Ovary (tissue), 9 donors: Measurements from ENCODE around the gene TRIO. TPM values are rescaled to one million over a fixed set of nuclear protein-coding genes. Genes with fewer than 3 reads are reported as not detected.

ENCODE experiments used
- DNase-seq, 5 donors: peaks; one replicate each; pipeline ENCODE4 v3.0.0-alpha.2; 2019 to 2020
- H3K27ac ChIP-seq, 2 donors: fragments of 200-600 bp; one replicate each; pipeline versions ENCODE4 v1.5.1 to v1.8.0; 2019 to 2022
- H3K27me3 ChIP-seq: fragments of 200-600 bp; one replicate; pipeline ENCODE4 v1.8.0; 2022
- H3K36me3 ChIP-seq: fragments of 200-600 bp; sonication (generic); one replicate; pipeline ENCODE4 v1.5.1; 2019
- H3K4me1 ChIP-seq: one replicate; pipeline ENCODE4 v1.8.1; 2013; ENCODE audit warnings: mild to moderate bottlenecking, moderate library complexity; ENCODE audit not compliant: insufficient read depth
- H3K4me3 ChIP-seq: fragments of 200-600 bp; sonication (generic); one replicate; pipeline ENCODE4 v1.5.1; 2017
- H3K9me3 ChIP-seq, 2 donors: fragments of 200-600 bp in 1 of 2; sonication (generic) in 1 of 2; one replicate each; pipeline versions ENCODE4 v1.5.1 to v1.8.1; 2013 to 2019; ENCODE audit warnings: mild to moderate bottlenecking in 1 of 2, moderate library complexity in 1 of 2
- EP300 ChIP-seq: sonication (generic); formaldehyde crosslinking; IDR thresholded peaks from one replicate; pipeline ENCODE4 v1.6.1; 2017; ENCODE audit warnings: antibody characterized with exemption
- POLR2A ChIP-seq: fragments of 450-650 bp; IDR thresholded peaks from one replicate; pipeline ENCODE4 v1.6.1; 2017; ENCODE audit warnings: antibody characterized with exemption, mild to moderate bottlenecking, moderate library complexity
- WGBS, 3 donors: extraction: QIAGEN DNeasy Blood & Tissue Kit in 1 of 3; methylation state at CpG; one replicate each; pipeline versions ENCODE4 v1.1.5 to v1.1.7; 2013 to 2017; 5-methylcytosine and 5-hydroxymethylcytosine counted together
- intact Hi-C, 4 donors: fragments of 100-400 bp; cut with DNase I; formaldehyde crosslinking; loops; one replicate each; pipeline versions ENCODE4 v1.11.0 to v1.15.1; 2022 to 2023
- polyA plus RNA-seq, 2 donors: library from polyadenylated mRNA; stranded (reverse); fragments of 200-250 nt in 1 of 2; fragments of 350-450 nt in 1 of 2; fragmentation: Illumina TruSeq in 1 of 2; extraction: RNeasy Lipid Tissue Mini Kit (QIAGEN cat#74804) in 1 of 2; gene quantifications; one replicate each; pipeline ENCODE4 v1.2.3, GENCODE V29; 2013 to 2014
- total RNA-seq, 7 donors: library from RNA; depleted of rRNA in 2 of 7; stranded (reverse); fragments of >200 nt in 2 of 7; fragmentation: NEBNext Ultra II Directional in 3 of 7; extraction: Animal tissue kit (Norgen Biotek cat#: 25700) in 3 of 7; gene quantifications; one replicate each; pipeline versions ENCODE4 v1.1.0 to v1.2.4, GENCODE V29; 2016 to 2023
- TF ChIP-seq, protein P1 (sequence below), 3 donors: fragments of 450-650 bp in 2 of 3; fragments of 200-600 bp in 1 of 3; IDR thresholded peaks; one replicate each; pipeline versions ENCODE4 v1.5.1 to v1.8.0; 2016 to 2022; ENCODE audit warnings: antibody characterized with exemption in 3 of 3, mild to moderate bottlenecking in 1 of 3
- donor health status: DM: no; HTN: no; CAD: no; lungs with moderate emphysema.
- donor health status: DM: no; HTN: no; CAD: no.
- donor health status: Bipolar disorder and iron deficiency.
- donor health status: DM: yes; HTN: yes; CAD: no.
- donor health status: DM: no; HTN: no; CAD: no.
- donor health status: DM: yes; HTN: yes; CAD: no.

The TRIO gene
- total and polyA plus RNA-seq, 9 donors: 58.4 to 268 (median 125) TPM

DNA sequence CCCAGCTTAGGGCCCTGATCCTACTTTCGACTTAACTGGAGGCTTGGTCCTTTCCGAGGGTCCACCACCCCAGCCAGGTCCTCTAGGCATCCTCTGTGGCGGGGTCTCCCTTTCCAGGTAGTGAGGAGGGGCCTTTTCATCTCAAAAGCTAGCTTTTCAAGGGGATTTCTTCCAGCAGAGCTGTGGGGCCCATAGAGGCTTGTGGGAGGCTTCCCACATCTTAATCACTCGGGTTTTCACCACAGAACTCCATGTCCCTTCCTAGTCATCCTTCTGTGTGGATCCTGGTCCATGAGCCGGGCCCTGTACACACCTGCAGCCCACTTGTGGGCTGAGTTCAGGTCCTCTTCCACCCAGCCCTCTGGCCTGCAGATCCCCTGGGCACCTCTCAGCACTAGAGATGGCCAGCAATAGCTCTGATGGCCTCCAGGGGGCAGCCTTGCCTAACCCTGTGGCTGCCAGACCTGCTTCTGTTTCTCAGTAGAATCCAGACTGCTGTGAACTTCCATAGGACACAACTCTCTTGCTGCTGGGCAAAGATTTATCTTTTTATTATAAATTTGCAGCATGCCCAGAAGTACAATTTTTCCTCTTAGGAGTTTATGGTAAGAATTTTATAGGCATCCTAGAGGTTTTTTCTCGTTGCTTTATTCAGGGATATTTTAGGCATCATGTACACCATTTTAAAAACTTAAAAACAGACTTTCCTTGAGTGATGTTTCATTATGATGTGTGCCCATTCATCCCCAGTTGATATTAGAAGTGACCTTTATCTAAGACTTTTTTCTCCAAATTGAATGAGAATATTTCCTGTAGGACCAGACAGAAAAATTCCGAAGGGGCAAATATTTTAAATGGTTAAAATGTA lies 208.9 kb downstream of the TRIO start:
- no peak for TF ChIP-seq POLR2A
- TF ChIP-seq, protein P1, sequence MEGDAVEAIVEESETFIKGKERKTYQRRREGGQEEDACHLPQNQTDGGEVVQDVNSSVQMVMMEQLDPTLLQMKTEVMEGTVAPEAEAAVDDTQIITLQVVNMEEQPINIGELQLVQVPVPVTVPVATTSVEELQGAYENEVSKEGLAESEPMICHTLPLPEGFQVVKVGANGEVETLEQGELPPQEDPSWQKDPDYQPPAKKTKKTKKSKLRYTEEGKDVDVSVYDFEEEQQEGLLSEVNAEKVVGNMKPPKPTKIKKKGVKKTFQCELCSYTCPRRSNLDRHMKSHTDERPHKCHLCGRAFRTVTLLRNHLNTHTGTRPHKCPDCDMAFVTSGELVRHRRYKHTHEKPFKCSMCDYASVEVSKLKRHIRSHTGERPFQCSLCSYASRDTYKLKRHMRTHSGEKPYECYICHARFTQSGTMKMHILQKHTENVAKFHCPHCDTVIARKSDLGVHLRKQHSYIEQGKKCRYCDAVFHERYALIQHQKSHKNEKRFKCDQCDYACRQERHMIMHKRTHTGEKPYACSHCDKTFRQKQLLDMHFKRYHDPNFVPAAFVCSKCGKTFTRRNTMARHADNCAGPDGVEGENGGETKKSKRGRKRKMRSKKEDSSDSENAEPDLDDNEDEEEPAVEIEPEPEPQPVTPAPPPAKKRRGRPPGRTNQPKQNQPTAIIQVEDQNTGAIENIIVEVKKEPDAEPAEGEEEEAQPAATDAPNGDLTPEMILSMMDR (IDR thresholded peaks at IDR 0.05): peak; percentile 66 to 84 (median 74)
- no peak overlapping the region for H3K4me3 ChIP-seq
- intact Hi-C loops: loop anchor here in 2 of 4 donors (5.0 kb wide), 2 partner anchors 295 to 365 kb away; no protein-coding TSS in a partner anchor
- no peaks in the 10 kb centered on the region for H3K36me3 ChIP-seq
- H3K27ac ChIP-seq: no peak overlapping the region
- no peaks in the 10 kb centered on the region for H3K27me3 ChIP-seq
- WGBS, 3 donors: 68 to 84% (median 73%) methylated on average over 7 of the region's 7 CpGs
- no peaks in the 10 kb centered on the region for H3K4me1 ChIP-seq
- no peaks in the 10 kb centered on the region for H3K9me3 ChIP-seq
- peak; percentile 34 to 78 (median 66) for DNase-seq

DNA sequence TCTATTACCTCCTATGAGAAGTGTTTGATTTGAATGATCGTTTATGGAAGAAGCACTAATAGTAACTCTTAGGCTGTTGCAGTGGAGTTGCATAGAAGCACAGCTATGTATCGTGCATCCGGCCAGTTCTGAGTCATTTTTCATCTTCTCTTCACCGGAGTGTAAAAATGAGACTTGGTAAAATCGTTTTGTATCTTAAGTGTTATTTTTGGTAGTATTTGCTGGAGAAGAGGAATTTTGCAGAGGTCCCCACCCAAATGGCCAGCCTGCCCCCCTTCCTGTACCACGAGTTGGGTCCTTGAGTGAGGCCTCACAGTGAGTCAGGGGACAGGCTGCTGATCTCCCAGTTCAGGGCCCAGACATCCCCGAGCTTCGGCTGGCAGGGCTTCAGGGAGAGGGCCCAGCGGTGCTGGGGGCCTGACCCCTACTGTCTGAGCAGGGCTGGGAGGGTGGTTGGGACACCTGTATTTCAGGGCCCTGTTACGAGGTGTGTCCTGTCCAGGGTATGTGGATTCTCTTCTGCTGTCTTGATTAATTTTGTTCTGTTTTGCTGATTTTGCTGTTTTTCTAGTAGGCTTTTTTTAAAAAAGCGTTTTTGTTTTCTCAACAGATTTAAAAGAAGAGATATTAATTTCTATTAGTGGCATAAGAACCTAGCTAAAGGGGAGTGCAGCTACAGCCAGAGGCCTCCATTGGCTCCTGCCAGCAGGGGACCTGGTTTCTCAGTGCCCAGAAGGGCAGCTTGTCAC lies 210.8 kb downstream of the TRIO start:
- Histone ChIP-seq H3K27me3 (no peaks in the 10 kb centered on the region), H3K4me1 (no peaks in the 10 kb centered on the region), H3K36me3 (no peaks in the 10 kb centered on the region), H3K4me3 (no peak overlapping the region), H3K27ac (no peak overlapping the region), H3K9me3 (no peaks in the 10 kb centered on the region)
- WGBS, 3 donors: 81 to 83% (median 82%) methylated on average over 11 of the region's 11 CpGs
- TF ChIP-seq POLR2A (no peak), EP300 (no peak)
- TF ChIP-seq, protein P1 (IDR thresholded peaks at IDR 0.05): no peak
- intact Hi-C loops: loop anchor here in 2 of 4 donors (5.0 kb wide), 2 partner anchors 293 to 367 kb away; no protein-coding TSS in a partner anchor
- DNase-seq: no peak

- Histone ChIP-seq H3K36me3 (no peaks in the 10 kb centered on the region), H3K27me3 (no peaks in the 10 kb centered on the region), H3K27ac (no peak overlapping the region), H3K4me1 (no peaks in the 10 kb centered on the region), H3K9me3 (no peaks in the 10 kb centered on the region), H3K4me3 (no peak overlapping the region)
- intact Hi-C loops: no loop called here
- no peak for TF ChIP-seq POLR2A
- TF ChIP-seq, protein P1 (IDR thresholded peaks at IDR 0.05): no peak
- 87 to 90% (median 90%) methylated on average over 4 of the region's 4 CpGs for whole genome bisulfite sequencing, 3 donors
- DNase-seq: no peak
Measured at GRCh38 chr5:14355391-14355790, 212.2 kb downstream of the TRIO start.

GRCh38 chr5:14356305-14356704 lies 213.2 kb downstream of the TRIO start:
- H3K36me3 ChIP-seq: no peaks in the 10 kb centered on the region
- no peak overlapping the region for H3K4me3 ChIP-seq
- WGBS, 3 donors: 89 to 97% (median 90%) methylated on average over 1 of the region's 1 CpG
- DNase-seq: no peak
- H3K27me3 ChIP-seq: no peaks in the 10 kb centered on the region
- no peaks in the 10 kb centered on the region for H3K4me1 ChIP-seq
- no peak for TF ChIP-seq EP300
- TF ChIP-seq, protein P1 (IDR thresholded peaks at IDR 0.05): no peak
- TF ChIP-seq POLR2A: no peak
- no peak overlapping the region for H3K27ac ChIP-seq
- intact Hi-C loops: no loop called here
- no peaks in the 10 kb centered on the region for H3K9me3 ChIP-seq
